IPS DF 4.7 (cell line): ENCODE results near the gene PCED1B.
"Not testable (repeated sequence)": the region's sequence is repeated elsewhere in the genome, so short reads cannot be mapped to it uniquely, and the experiment has no call there.

Experiments
- DNase-seq: peaks from one replicate; pipeline ENCODE4 v3.0.0-alpha.2; 2013; ENCODE audit warnings: low spot score; ENCODE audit errors: extremely low read depth

Gene PCED1B

DNA sequence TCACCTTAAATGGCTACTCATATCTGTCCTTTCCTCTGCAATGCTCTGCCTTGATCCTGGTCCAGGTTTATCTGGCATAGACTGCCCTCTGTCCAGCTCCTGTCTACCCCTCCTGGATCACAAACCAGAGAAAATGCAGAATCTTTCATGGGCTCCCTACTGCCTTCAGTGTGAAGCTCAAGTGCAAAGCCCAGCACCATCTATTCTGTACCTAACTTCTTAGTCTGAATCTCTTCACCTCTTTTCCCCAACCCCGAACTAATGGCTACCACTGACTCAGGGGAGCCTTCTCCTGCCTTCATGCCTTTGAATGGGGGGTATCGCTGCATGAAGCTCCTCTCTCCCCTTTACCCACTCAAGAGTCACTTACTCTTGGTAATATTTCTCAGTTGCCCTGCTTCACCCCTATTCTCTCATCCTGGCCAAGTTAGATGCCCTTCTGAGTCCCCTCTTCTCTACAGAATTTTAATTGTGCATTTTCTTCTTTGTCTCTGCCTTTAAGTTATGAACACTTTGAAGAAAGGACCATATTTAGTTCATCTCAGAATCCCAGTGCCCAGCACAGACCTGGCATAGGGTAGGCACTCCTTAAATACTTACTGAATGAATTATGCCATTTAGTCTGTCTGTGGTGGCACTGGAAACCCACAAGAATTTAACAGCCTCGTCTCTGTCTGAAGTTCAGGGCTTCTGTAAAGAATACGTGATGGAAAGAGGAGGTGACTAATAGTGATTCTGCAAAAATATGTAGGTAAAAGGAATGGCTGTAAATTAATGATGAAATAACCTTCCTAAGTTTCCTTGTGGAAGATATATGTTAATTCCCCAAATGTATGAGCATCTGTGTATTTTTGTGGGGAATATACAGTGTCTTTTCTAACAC, 191.6 kb downstream of the PCED1B start:
- DNase-seq: no peak

DNA sequence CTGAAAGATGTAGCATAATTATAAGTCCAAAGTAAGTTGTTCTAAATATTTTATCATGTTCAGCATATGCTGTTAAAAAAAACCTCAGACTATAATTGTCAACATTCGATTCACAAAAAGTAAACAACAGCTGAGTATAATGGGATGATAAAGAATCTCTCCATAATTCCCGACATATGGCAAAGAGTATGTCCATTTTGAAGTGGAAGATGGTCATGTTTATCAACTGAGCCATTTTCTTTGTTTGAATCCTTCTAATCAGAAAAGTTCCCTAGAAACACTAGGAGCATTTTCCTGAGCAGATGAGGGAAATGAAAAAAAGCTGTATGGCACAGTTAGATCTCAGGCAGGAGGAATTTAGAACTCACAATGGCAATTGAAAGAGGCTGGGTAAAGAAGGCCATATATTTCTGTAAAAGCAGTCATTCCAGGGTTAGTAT, 192.4 kb downstream of the PCED1B start:
- no peak for DNase-seq

DNA sequence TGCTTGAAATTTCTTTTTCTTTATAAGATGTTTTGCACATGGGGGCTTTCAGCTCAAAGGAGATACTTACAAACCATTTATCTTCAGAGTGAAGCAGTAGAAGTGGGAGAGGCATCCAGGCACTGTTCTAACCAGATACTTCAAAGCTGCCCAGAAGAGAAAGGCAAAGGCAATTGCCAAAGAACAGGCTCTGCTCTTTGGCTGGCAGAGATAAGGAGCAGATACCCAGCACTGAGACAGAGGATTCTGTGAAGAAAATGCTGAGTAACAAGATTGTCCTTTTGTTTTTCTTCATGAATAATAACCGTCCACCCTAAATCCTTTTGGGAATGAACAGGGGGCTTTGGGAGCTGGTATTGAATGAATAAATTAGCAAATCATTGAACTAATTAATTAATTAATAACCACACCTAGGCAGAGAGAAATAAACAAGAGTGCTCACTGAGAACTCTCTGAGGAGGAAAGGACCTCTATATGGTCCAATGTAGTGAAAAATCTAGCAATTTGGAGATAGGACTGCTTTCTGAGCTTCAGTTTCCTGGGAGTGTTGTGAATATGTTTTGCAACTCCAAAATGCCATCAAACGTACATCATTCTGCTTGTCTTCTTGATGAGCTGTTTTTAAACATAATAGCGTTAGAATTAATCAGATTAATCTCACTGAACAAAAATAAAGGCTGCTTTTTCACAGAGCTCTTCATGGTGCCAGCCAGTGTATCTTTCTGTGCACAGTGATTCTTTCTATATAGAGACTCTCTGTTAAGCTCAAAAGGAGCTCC, 193.2 kb downstream of the PCED1B start:
- DNase-seq: no peak

DNA sequence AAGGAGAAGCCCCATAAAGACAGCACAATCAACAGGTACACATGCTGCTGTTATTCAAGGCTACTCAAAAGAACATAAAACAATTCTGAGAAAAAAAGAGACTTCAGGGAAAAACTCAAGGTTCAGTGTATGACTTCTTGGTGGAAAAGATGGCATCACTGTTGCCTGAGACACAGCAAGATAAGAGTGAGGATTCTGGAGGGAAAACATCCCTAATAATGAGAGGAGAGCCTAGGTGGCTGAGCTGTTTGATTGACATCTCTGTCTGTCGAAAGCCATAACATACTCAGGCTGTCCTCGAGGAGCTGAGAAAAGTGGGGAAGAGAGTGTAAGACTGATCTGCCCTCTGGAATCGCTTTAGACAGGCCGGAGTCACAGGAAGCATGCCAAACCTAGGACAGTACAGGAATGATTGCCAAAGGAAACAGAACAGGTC, 193.8 kb downstream of the PCED1B start:
- DNase-seq: no peak

DNA sequence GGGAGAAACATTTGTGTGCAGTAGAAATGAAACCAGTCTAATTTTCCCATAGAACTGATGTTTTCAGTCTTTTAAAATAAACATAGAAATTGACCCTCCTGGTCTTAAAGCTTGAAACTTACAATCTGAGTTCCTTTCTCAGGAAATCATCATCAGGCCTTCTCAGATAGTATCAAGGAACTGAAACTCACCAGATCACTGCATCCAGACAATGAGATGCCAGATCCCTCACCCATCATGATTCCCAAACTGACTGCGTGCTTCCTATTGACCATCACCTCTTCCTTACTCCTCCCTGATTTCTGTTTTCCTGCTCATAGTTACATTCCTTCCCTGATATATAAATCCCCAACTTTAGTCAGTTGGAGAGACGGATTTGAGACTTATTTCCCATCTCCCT, 195.3 kb downstream of the PCED1B start:
- DNase-seq: no peak

DNA sequence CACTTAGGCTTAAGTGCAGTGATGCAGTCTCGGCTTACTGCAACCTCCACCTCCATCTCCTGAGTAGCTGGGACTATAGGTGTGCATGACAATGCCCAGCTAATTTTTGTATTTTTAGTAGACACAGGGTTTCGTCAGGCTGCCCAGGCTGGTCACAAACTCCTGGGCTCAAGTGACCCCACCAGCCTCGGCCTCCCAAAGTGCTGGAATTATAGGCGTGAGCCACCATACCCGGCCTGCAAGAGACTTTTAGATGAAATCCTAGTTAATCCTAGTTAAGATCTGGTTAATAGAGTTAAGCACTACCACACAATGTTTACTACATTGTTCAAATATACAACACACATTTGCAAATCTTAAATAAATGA, 196.8 kb downstream of the PCED1B start:
- DNase-seq: no peak

DNA sequence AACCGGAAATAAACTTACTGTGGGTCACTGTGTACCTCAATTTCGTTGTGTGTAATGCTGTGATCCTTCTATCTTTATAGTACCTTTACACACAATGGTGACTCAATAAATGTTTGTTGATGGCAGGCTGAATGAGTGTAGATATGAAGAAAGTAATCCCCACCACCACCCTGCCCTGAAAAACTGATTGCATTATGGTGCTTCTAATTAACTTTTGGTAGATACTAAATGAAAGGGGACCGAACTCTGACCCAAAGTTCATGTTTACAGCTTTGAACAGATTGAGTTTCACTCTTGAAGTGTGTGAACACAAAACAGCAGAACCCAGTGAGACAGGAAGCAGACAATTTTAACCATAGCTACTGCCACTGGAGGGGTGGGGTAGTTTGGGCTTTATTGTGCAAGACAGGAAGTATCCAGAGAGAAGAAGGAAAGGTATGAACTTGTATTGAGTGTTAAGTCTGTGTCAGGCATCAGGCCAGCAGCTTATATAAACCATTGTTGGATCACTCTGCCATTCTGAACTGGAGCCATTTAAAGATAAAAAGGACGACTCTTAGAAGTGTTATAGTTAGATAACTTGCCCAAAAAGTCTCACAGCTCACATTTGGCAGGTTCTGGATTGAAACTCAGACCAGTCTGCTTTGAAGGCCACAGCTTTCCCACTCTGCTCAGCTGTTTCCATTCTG, 197.3 kb downstream of the PCED1B start:
- DNase-seq: no peak

DNA sequence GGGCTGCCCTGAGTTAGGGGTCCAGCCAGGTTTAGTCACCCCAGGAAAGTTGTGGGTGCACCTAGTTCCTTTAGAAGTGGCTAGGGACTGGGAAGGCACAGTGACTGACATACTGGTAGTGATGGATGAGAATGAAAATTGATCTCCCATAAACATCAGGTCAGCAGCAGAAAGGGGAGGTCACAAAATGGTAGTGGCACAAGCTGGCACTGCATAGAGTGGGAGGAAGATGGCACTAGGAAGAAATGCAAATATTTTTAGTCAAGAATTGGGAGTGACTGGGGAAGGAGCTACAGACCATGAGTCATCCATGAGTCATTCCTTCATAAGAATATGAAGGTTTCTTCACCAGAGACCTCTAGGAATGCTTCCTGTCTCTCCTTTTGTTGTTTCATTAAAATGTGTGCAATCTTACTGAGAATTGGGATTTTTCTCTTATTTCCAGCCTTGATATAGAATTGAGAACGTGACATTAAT, 198.6 kb downstream of the PCED1B start:
- DNase-seq: no peak

DNA sequence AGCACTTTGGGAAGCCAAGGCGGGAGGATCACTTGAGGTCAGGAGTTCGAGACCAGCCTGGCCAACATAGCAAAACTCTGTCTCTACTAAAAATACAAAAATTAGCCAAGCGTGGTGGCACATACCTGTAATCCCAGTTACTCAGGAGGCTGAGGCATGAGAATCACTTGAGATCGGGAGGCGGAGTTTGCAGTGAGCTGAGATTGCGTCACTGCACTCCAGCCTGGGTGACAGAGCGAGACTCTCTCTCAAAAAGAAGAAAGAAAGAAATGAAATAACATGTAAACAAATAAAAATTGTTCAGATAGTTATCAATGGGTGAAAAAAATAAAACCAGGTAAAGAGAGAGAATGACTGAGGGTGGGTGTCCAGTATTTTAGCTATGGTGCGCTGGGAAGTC, 200.3 kb downstream of the PCED1B start:
- DNase-seq: not testable (repeated sequence)

DNA sequence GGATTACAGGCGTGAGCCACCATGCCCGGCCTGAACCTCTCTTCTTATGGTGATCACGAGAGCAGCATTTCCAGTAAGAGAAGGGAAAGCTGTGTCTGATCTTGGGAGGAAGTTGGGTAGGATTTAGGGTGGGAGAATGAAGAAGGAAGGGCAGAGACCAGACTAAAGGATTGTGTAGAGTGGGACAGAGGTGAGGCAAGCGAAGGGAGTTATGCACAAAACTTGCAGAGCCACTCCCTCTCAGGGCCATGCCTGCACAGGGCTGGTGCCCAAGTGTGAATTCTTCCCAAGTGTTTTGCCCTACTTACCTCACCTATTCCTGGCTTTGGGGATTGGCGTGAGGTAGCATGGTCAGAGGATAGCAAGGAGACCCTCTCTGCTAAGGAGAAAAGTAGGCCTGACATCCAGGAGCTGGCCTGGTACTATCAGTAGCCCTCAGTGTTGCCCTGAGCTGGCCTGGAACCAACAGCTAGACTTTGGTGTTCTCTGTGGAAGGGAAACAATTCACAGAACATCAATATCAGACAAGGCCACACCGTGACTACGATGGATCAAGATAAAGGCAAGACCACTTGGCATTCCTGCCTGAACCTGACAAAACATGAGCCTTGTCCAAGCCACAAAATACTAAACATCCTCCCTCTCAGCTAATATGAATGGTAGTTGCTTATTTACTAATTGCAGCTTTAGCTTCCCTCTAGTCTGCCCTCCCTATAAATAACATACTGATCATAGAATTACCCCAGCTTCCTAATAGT, 201.3 kb downstream of the PCED1B start:
- DNase-seq: no peak

DNA sequence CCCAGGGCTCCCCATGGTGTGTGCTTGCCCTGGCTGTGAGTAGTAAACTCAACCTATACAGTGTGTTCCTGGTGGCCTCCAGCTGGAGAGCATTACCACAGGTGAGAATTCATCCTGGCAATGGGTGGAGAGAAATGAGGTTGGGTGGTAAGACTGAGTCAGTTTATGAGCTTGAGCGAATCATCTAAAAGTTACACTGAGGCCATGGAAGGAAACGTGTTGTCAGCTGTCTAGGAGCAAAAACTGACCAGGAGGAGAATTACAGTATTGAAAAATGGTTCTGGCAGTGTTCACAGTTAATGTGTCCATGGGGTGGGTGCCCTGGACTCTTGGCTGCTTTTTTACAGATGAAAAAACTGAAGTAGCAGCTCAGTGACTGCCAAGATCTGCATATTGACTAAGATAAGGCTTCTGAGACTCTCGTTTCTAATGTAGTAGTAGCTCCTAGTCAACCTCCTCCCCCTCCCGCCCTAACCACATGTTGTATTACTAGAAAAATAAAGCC, 202.3 kb downstream of the PCED1B start:
- no peak for DNase-seq

DNA sequence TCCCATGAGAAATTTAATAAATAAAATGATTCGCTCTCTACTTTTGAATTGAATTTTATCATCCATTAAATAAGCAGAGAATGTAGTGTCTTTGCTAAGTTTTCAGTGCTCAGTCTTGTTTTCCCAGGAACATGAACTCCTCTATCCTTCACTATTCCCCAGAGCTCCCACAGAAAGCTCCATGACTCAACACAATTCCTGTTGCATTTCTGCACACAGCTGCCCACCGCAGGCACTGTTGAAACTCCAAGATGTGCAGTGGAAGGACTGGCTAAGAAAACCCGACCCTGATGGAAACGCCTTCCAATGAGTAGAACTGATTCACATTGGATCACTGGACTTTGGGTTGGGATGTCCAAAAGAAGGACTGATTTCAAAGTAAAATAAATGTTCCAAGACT, 202.8 kb downstream of the PCED1B start:
- no peak for DNase-seq
